Astrocyte (in vitro differentiated cells and primary cell): ENCODE results near the gene LYRM7.
"Not testable (repeated sequence)": the region's sequence is repeated elsewhere in the genome, so short reads cannot be mapped to it uniquely, and the experiment has no call there.

ENCODE experiments used
- CTCF ChIP-seq: IDR thresholded peaks from 2 replicates; pipeline ENCODE4 v1.5.1; 2011; ENCODE audit warnings: low read depth, mild to moderate bottlenecking, inconsistent platforms, low read length, moderate library complexity; ENCODE audit not compliant: insufficient read depth
- EZH2 ChIP-seq: IDR thresholded peaks from 2 replicates; pipeline ENCODE4 v1.6.1; 2012; ENCODE audit warnings: mild to moderate bottlenecking, low read length, inconsistent platforms; ENCODE audit not compliant: insufficient read depth

GRCh38 chr5:131127244-131127643 lies 43.5 kb upstream of the LYRM7 start:
- not testable (repeated sequence) for TF ChIP-seq CTCF, EZH2
